A549 (cell line): ENCODE results near the gene TMPRSS7. TPM values are rescaled to one million over a fixed set of nuclear protein-coding genes. Genes with fewer than 3 reads are reported as not detected.

ENCODE experiments used
- ATAC-seq, 2 experiments: fragments of 200-7000 bp in 1 of 2; fragments of >200 bp in 1 of 2; cut with Nextera tagmentation in 1 of 2; cut with Tn5 transposase in 1 of 2; 3 replicates each; pipeline versions ENCODE4 v1.8.0 to v1.9.1; 2018 to 2020; ENCODE audit warnings: mild to moderate bottlenecking in 1 of 2, moderate library complexity in 1 of 2
- CTCF ChIA-PET: fragments of 300-600 bp; sonication (Branson Sonifier 250); formaldehyde crosslinking; extraction: SDS; loops from one replicate; lab custom pipeline; 2021; ENCODE audit warnings: antibody characterized with exemption, inconsistent platforms; lab: Yijun Ruan, JAX
- POLR2A ChIA-PET: fragments of 350-600 bp; formaldehyde crosslinking; extraction: SDS; loops from one replicate; lab custom pipeline; 2021; ENCODE audit warnings: antibody characterized with exemption, inconsistent platforms; lab: Yijun Ruan, JAX
- DNase-seq, 2 experiments: peaks; one replicate each; pipeline versions ENCODE4 v3.0.0 to v3.0.0-alpha.2; 2011 to 2016; ENCODE audit warnings: low read depth in 1 of 2, low spot score in 1 of 2
- FAIRE-seq: peaks from 2 replicates; lab custom pipeline; 2011; peaks lifted over from hg19 to GRCh38; lab: Jason Lieb, UNC
- H3K27ac ChIP-seq, 2 experiments: fragments of >200 bp; sonication (Bioruptor Twin); formaldehyde crosslinking; 3 replicates each; pipeline ENCODE4 v1.5.1; 2016 to 2017
- H3K4me1 ChIP-seq: fragments of >200 bp; sonication (Bioruptor Twin); formaldehyde crosslinking; 3 replicates; pipeline ENCODE4 v1.6.1; 2016
- H3K4me2 ChIP-seq: fragments of >200 bp; sonication (Bioruptor Twin); formaldehyde crosslinking; 3 replicates; pipeline ENCODE4 v1.6.1; 2016
- H3K4me3 ChIP-seq: fragments of >200 bp; sonication (Bioruptor Twin); formaldehyde crosslinking; 3 replicates; pipeline ENCODE4 v1.5.1; 2016
- H3K9me3 ChIP-seq: fragments of >200 bp; sonication (Bioruptor Twin); formaldehyde crosslinking; 3 replicates; pipeline ENCODE4 v1.6.1; 2016
- CEBPB ChIP-seq, 2 experiments: fragments of >200 bp in 1 of 2; sonication (Bioruptor Twin) in 1 of 2; formaldehyde crosslinking in 1 of 2; IDR thresholded peaks; 2 replicates each; pipeline ENCODE4 v1.6.1; 2012 to 2016
- CTCF ChIP-seq: fragments of >200 bp; sonication (Bioruptor Twin); formaldehyde crosslinking; IDR thresholded peaks from 3 replicates; pipeline ENCODE4 v1.5.1; 2016
- ELK1 ChIP-seq: fragments of 150-350 bp; IDR thresholded peaks from 2 replicates; pipeline ENCODE4 v1.6.1; 2014; ENCODE audit warnings: low read depth, mild to moderate bottlenecking, low read length
- ESRRA ChIP-seq: fragments of 150-350 bp; IDR thresholded peaks from 2 replicates; pipeline ENCODE4 v1.6.1; 2014; ENCODE audit warnings: mild to moderate bottlenecking, low read length, borderline replicate concordance
- FOSB ChIP-seq: fragments of 250-450 bp; sonication (Bioruptor Pico); IDR thresholded peaks from 2 replicates; pipeline ENCODE4 v1.5.0; 2020; ENCODE audit warnings: mild to moderate bottlenecking, moderate library complexity
- HDAC2 ChIP-seq: fragments of 200-600 bp; sonication (generic); IDR thresholded peaks from 2 replicates; pipeline ENCODE4 v1.6.1; 2016
- HOXB13 ChIP-seq: fragments of 250-450 bp; sonication (Bioruptor Pico); IDR thresholded peaks from 2 replicates; pipeline ENCODE4 v1.5.0; 2020; ENCODE audit warnings: low read depth, mild to moderate bottlenecking, moderate library complexity
- KDM5A ChIP-seq: fragments of 200-600 bp; sonication (generic); IDR thresholded peaks from 2 replicates; pipeline ENCODE4 v1.6.1; 2016; ENCODE audit warnings: antibody characterized with exemption, mild to moderate bottlenecking
- MAZ ChIP-seq: fragments of 150-350 bp; IDR thresholded peaks from 2 replicates; pipeline ENCODE4 v1.6.1; 2014; ENCODE audit warnings: antibody characterized with exemption, low read depth, low read length, borderline replicate concordance
- NFE2L2 ChIP-seq: fragments of 150-350 bp; conservative IDR thresholded peaks from 2 replicates; pipeline ENCODE4 v1.6.1; 2014; ENCODE audit warnings: low read length
- PBX3 ChIP-seq: IDR thresholded peaks from 2 replicates; pipeline ENCODE4 v1.6.1; 2012
- USF2 ChIP-seq: fragments of 450-650 bp; IDR thresholded peaks from 2 replicates; pipeline ENCODE4 v1.6.1; 2014; ENCODE audit warnings: antibody characterized with exemption
- ZSCAN20 ChIP-seq: fragments of 250-450 bp; sonication (Bioruptor Pico); IDR thresholded peaks from 2 replicates; pipeline ENCODE4 v1.8.0; 2022; ENCODE audit warnings: mild to moderate bottlenecking, moderate library complexity
- WGBS: methylation state at CpG from one replicate; pipeline ENCODE4 v1.1.6; 2017; ENCODE audit errors: missing lambda C conversion rate; 5-methylcytosine and 5-hydroxymethylcytosine counted together
- polyA plus RNA-seq, 4 experiments: library from polyadenylated mRNA; depleted of rRNA in 3 of 4; stranded (reverse); fragments of >200 nt; fragmentation: RNase III in 1 of 4; extraction: RNeasy Plus Mini Kit Qiagen cat#74134 plus additional on column Dnase treatment in 1 of 4; gene quantifications; 2 replicates in 3 of 4; 3 replicates in 1 of 4; pipeline ENCODE4 v1.2.3, GENCODE V29; 2011 to 2017
- TF ChIP-seq, protein P1 (sequence below): fragments of >200 bp; sonication (Bioruptor Twin); formaldehyde crosslinking; IDR thresholded peaks from 3 replicates; pipeline ENCODE4 v1.6.1; 2016
- TF ChIP-seq, protein P2 (sequence below): IDR thresholded peaks from 2 replicates; pipeline ENCODE4 v1.6.1; 2012
- TF ChIP-seq, protein P3 (sequence below): fragments of 250-450 bp; sonication (Bioruptor Pico); IDR thresholded peaks from 2 replicates; pipeline ENCODE4 v1.5.0; 2020; ENCODE audit warnings: low read depth, mild to moderate bottlenecking, moderate library complexity

TMPRSS7 gene
- polyA plus RNA-seq, 2 of the 4 experiments (the other 2 are of a cell fraction) = 0.04 to 0.09 TPM

GRCh38 chr3:111999484-112000324, 34.8 kb upstream of the TMPRSS7 start:
- DNase-seq = no peak
- no peak for ATAC-seq
- no peak overlapping the region for H3K4me3 ChIP-seq
- no peak for FAIRE-seq
- H3K9me3 ChIP-seq = no peaks in the 10 kb centered on the region
- no peaks in the 10 kb centered on the region; the same call in 2 of the 3 replicates for H3K4me1 ChIP-seq
- no peak overlapping the region for H3K27ac ChIP-seq
- ChIA-PET POLR2A (no interaction called here), CTCF (interaction anchor here (0.6 to 6.6 kb wide), 7 partner anchors 11 to 283 kb away, joined by 3 to 81 read pairs (median 4); partner anchors contain the start of gene ABHD10)
- H3K4me2 ChIP-seq = no peak overlapping the region
- WGBS = 84% methylated on average over 19 of the region's 19 CpGs
- TF ChIP-seq PBX3 (no peak), CEBPB (IDR thresholded peaks at IDR 0.05) (no peak), ZSCAN20 (no peak), NFE2L2 (no peak), KDM5A (no peak), ESRRA (no peak)

DNA sequence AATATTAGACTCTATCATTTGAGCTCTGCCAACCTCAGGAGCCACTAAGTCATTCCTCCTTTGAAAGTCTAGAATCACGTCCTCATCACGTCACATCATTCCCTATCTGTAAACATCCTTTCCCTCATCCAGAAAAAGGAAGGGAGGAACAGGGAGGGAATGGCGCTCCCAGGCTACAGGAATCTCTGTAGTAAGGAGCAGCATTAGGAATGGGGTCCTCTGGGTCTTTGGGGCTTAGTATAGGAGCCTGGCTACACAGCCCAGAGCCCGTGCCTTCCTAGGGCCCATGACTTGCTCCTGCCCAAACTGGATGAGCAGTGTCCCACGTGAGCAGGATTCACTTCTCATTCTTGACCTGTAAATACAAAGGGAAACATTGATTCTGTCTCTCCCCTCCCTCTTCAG, 34.2 kb upstream of the TMPRSS7 start:
- no peak for DNase-seq
- no peak overlapping the region for H3K4me3 ChIP-seq
- H3K9me3 ChIP-seq = no peaks in the 10 kb centered on the region
- no peaks in the 10 kb centered on the region; the same call in 2 of the 3 replicates for H3K4me1 ChIP-seq
- H3K4me2 ChIP-seq = no peak overlapping the region
- TF ChIP-seq, protein P1, sequence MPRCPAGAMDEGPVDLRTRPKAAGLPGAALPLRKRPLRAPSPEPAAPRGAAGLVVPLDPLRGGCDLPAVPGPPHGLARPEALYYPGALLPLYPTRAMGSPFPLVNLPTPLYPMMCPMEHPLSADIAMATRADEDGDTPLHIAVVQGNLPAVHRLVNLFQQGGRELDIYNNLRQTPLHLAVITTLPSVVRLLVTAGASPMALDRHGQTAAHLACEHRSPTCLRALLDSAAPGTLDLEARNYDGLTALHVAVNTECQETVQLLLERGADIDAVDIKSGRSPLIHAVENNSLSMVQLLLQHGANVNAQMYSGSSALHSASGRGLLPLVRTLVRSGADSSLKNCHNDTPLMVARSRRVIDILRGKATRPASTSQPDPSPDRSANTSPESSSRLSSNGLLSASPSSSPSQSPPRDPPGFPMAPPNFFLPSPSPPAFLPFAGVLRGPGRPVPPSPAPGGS = no peak
- no peak for TF ChIP-seq HOXB13 (CRISPR knock-in tag)
- no peak overlapping the region for H3K27ac ChIP-seq
- ChIA-PET POLR2A (no interaction called here), CTCF (interaction anchor here (1.0 to 6.6 kb wide), 8 partner anchors 10 to 283 kb away, joined by 3 to 81 read pairs (median 5); partner anchors contain the start of gene ABHD10)
- WGBS = 75% methylated on average over 5 of the region's 5 CpGs
- no peak for FAIRE-seq
- no peak for ATAC-seq

DNA sequence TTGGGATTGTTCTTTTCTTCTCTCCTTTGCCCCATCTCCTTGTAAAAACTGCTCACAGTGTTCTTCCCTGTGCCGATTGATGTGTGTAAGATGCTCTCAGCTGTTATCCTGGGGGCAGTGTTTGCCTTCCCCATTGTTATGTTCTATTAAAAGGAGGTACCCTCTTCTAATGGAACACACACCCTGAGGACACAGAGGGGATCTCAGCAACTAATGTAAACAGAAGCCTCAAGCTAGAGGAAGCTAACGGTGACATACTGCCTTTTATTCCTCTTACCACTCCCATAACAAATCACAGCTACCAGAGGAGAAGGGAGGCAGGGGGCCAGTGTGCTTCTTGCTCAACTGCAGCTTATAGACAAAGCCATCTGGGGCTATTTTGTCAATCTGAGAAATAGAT, 33.6 kb upstream of the TMPRSS7 start:
- H3K27ac ChIP-seq = no peak overlapping the region
- no peak overlapping the region for H3K4me3 ChIP-seq
- no peak for TF ChIP-seq HDAC2
- FAIRE-seq = no peak
- no peaks in the 10 kb centered on the region for H3K9me3 ChIP-seq
- no peak overlapping the region for H3K4me2 ChIP-seq
- ATAC-seq = no peak
- no peaks in the 10 kb centered on the region; the same call in 2 of the 3 replicates for H3K4me1 ChIP-seq
- no peak for DNase-seq
- 72% methylated on average over 2 of the region's 2 CpGs for WGBS
- ChIA-PET POLR2A (no interaction called here), CTCF (interaction anchor here (1.0 to 6.6 kb wide), 5 partner anchors 10 to 42 kb away, joined by 3 to 81 read pairs (median 6); partner anchors contain the start of gene ABHD10)

DNA sequence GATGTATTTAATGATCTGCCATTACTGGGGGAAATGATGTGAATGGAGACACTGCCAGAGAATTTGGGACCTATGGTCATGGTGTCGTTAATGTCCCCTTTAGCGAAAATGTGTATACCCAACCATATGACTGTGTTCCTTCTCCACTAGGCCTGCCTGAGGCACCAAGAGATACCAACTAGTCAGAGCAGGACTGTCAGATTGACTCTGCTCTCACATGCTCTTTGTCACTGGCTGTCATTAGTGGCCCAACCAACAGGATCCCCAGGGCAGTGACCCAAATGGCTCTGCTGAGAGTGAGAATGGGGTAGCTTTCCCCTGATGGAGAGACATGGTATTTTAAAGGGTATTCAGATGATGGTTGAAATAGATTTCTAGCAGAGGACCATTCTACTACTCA, 33.0 kb upstream of the TMPRSS7 start:
- no peaks in the 10 kb centered on the region; the same call in 2 of the 3 replicates for H3K4me1 ChIP-seq
- no peak overlapping the region for H3K4me3 ChIP-seq
- H3K4me2 ChIP-seq = no peak overlapping the region
- CTCF ChIA-PET = interaction anchor here (1.0 to 6.6 kb wide), 6 partner anchors 9 to 283 kb away, joined by 3 to 81 read pairs (median 5); partner anchors contain the start of gene ABHD10
- POLR2A ChIA-PET = no interaction called here
- ATAC-seq (no peak), FAIRE-seq (no peak), DNase-seq (no peak)
- no peak overlapping the region for H3K27ac ChIP-seq
- TF ChIP-seq CTCF (no peak), MAZ (no peak), FOSB (CRISPR knock-in tag) (no peak), USF2 (no peak), ELK1 (no peak), HOXB13 (CRISPR knock-in tag) (no peak)
- TF ChIP-seq, protein P2, sequence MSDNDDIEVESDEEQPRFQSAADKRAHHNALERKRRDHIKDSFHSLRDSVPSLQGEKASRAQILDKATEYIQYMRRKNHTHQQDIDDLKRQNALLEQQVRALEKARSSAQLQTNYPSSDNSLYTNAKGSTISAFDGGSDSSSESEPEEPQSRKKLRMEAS = no peak
- TF ChIP-seq, protein P3, sequence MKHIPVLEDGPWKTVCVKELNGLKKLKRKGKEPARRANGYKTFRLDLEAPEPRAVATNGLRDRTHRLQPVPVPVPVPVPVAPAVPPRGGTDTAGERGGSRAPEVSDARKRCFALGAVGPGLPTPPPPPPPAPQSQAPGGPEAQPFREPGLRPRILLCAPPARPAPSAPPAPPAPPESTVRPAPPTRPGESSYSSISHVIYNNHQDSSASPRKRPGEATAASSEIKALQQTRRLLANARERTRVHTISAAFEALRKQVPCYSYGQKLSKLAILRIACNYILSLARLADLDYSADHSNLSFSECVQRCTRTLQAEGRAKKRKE (CRISPR knock-in tag) = no peak
- no peaks in the 10 kb centered on the region for H3K9me3 ChIP-seq
- WGBS = 94% methylated on average over 2 of the region's 2 CpGs
